Type B pancreatic cell (in vitro differentiated cells): ENCODE data around the gene PAPPA2. TPM values are rescaled to one million over a fixed set of nuclear protein-coding genes. Genes with fewer than 3 reads are reported as not detected.

ENCODE experiments used
- DNase-seq: peaks from one replicate; pipeline ENCODE4 v3.0.0; 2021; ENCODE audit warnings: mixed read lengths; ENCODE audit not compliant: unreplicated experiment; ENCODE audit errors: extremely low spot score
- H3K27ac Mint-ChIP-seq: 2 replicates; pipeline ENCODE4 v1.8.0; 2021; ENCODE audit warnings: mild to moderate bottlenecking, mixed read lengths
- H3K27me3 Mint-ChIP-seq: 2 replicates; pipeline ENCODE4 v1.8.0; 2021; ENCODE audit warnings: mixed read lengths
- H3K36me3 Mint-ChIP-seq: 2 replicates; pipeline ENCODE4 v1.8.0; 2021; ENCODE audit warnings: mixed read lengths
- H3K4me1 Mint-ChIP-seq: one replicate; pipeline ENCODE4 v1.8.0; 2021; ENCODE audit warnings: mixed read lengths; ENCODE audit not compliant: unreplicated experiment
- H3K4me3 Mint-ChIP-seq: 2 replicates; pipeline ENCODE4 v1.8.0; 2021; ENCODE audit warnings: mild to moderate bottlenecking, mixed read lengths
- H3K9me3 Mint-ChIP-seq: 2 replicates; pipeline ENCODE4 v1.8.0; 2021; ENCODE audit warnings: mixed read lengths
- total RNA-seq: library from RNA; stranded (reverse); gene quantifications from 2 replicates; pipeline ENCODE4 v1.2.1, GENCODE V29; 2021; ENCODE audit warnings: low replicate concordance
- TF ChIP-seq, protein P1 (sequence below): fragments of 200-600 bp; sonication (generic); conservative IDR thresholded peaks from 2 replicates; pipeline ENCODE4 v1.5.0; 2021; ENCODE audit warnings: antibody characterized with exemption, mild to moderate bottlenecking

Gene PAPPA2
- total RNA-seq, 1 donor from 2014 or later, result 0.87 TPM

DNA sequence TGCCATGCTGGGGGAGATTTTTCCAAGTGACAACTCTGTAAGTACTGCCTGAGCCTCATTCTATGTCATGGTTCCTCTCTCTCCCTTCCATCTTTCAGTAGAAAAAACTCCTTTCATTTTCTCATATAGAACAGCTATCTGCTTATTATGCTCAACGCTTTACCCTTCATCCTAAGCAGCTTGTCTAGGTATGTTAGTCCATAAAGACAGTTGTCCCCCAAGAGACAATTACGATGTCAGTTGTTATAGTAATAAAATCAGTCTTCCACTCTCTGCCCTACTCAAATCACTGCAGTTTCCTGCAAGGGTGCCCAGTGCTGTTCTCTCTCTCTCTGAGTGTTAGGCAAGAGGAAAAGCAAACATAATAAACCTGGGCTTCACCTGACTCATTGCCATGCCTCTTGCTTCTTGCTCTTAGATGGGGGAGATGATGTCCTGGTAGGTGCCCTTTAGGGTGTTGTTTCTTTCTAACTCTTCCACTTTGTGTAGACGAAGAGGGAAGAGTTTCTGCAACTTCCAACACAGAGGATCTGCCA is 59.4 kb downstream of the PAPPA2 start:
- no peak for DNase-seq
- H3K36me3 Mint-ChIP-seq, result no peaks in the 10 kb centered on the region
- no peaks in the 10 kb centered on the region for H3K9me3 Mint-ChIP-seq
- H3K4me1 Mint-ChIP-seq, result no peaks in the 10 kb centered on the region
- H3K4me3 Mint-ChIP-seq, result no peak overlapping the region
- no peak overlapping the region for H3K27ac Mint-ChIP-seq
- H3K27me3 Mint-ChIP-seq, result peaks cover 7% of the 10 kb centered on the region
- TF ChIP-seq, protein P1, sequence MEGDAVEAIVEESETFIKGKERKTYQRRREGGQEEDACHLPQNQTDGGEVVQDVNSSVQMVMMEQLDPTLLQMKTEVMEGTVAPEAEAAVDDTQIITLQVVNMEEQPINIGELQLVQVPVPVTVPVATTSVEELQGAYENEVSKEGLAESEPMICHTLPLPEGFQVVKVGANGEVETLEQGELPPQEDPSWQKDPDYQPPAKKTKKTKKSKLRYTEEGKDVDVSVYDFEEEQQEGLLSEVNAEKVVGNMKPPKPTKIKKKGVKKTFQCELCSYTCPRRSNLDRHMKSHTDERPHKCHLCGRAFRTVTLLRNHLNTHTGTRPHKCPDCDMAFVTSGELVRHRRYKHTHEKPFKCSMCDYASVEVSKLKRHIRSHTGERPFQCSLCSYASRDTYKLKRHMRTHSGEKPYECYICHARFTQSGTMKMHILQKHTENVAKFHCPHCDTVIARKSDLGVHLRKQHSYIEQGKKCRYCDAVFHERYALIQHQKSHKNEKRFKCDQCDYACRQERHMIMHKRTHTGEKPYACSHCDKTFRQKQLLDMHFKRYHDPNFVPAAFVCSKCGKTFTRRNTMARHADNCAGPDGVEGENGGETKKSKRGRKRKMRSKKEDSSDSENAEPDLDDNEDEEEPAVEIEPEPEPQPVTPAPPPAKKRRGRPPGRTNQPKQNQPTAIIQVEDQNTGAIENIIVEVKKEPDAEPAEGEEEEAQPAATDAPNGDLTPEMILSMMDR, result no peak

DNA sequence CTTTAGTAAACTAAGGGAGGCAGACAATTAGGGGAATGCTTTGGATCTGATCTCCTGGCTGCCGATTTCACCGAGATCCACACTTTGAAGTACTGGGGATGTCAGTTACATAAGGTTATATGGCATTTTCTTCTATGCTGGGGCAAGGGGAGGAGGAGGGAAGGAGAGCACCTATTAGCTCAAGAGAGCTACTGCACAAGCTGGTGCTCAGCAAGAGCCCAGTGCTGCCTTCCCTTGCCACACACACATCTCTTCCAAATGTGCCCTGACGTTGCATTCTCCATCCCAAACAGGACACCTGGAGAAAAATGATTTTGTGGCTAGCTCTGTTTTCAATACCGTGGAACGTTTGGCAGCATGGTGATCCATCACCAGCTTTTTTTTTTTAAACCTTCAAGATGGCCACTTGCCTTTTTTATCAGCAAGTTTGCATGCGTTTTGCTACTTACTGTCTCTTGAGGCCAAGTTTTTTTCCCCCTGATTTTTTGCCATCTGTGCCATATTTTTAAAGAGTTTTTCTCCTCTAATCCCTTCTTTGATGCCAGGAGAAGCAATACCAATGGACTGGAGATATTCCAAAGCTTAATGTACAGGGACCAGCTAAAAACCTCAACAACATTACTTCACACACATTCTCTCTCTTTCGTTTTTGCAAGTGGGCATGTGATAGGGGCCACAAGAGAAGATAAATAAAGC is 66.6 kb downstream of the PAPPA2 start:
- H3K4me3 Mint-ChIP-seq, result no peak overlapping the region
- no peak for DNase-seq
- peaks cover 4% of the 10 kb centered on the region for H3K27me3 Mint-ChIP-seq
- no peaks in the 10 kb centered on the region for H3K4me1 Mint-ChIP-seq
- H3K36me3 Mint-ChIP-seq, result no peaks in the 10 kb centered on the region
- H3K9me3 Mint-ChIP-seq, result no peaks in the 10 kb centered on the region
- no peak overlapping the region for H3K27ac Mint-ChIP-seq
- TF ChIP-seq, protein P1, result no peak

DNA sequence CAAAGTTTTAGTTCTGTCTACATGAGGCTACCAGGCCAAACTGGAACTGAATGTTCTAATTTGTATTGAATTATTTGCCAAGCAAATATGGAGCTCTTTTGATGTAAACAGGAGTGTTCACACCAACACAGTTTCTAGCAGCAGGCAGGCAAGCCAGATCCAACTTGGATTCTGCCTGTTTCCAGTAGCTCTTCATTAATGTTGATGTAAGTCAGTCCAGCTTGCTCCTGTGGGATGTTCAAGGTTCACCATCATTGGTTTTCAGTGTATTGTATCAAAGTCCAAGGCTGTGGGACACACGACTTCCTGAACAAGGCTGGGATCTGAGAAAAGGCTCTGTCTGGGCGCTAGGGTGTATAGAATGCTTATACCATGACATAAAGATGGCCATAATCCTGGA is 68.1 kb downstream of the PAPPA2 start:
- no peak for DNase-seq
- peaks cover 4% of the 10 kb centered on the region for H3K27me3 Mint-ChIP-seq
- no peak overlapping the region for H3K4me3 Mint-ChIP-seq
- H3K4me1 Mint-ChIP-seq, result no peaks in the 10 kb centered on the region
- no peaks in the 10 kb centered on the region for H3K9me3 Mint-ChIP-seq
- H3K36me3 Mint-ChIP-seq, result no peaks in the 10 kb centered on the region
- TF ChIP-seq, protein P1, result no peak
- no peak overlapping the region for H3K27ac Mint-ChIP-seq

DNA sequence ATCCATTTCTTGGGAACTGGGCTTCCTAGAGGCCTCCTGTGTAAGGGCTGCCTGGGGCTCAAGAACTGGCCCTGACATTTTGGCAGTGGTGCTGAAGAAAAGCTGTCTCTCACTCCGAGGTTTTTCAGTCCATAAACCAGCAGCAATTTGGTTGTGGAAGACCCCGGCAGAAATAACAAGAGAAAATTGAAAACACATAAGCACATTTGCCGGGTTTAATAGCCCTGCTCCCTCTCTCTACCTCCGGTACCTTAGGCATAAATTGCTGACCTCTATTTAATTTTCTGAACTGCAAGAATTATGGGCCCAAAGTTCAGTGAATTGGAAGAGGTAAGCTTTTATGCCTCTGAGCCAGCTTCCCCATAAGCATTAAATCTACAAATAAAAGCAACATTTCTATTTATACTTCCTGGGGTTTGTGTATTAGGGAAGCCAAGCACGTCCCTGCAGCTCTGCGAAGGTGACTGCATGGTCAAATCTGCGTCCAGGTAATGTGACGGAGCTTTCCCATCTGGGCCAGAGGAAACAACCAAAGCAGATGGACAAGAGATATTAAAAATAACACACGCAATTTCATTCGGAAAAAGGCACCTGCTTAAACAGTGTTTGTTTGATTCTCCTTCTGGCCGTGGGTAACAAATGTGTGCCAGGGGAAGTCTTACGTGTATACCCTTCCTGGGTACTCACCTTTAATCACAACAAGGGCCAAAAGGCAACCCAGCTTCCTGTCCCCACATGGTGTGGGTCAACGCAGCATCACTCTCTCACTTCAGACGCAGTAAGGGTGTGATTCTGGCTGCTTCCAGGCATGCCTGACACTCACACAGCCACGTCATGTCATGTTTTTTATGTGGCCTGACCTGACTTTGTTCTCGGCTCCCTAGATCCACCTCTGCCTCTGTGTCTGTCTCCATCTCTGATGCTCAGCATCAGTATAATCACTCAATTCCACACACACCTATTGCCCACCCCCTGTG is 69.2 kb downstream of the PAPPA2 start:
- peaks cover 2% of the 10 kb centered on the region for H3K27me3 Mint-ChIP-seq
- no peak overlapping the region for H3K4me3 Mint-ChIP-seq
- no peaks in the 10 kb centered on the region for H3K4me1 Mint-ChIP-seq
- H3K36me3 Mint-ChIP-seq, result no peaks in the 10 kb centered on the region
- no peak for DNase-seq
- TF ChIP-seq, protein P1, result no peak
- H3K27ac Mint-ChIP-seq, result no peak overlapping the region
- no peaks in the 10 kb centered on the region for H3K9me3 Mint-ChIP-seq

DNA sequence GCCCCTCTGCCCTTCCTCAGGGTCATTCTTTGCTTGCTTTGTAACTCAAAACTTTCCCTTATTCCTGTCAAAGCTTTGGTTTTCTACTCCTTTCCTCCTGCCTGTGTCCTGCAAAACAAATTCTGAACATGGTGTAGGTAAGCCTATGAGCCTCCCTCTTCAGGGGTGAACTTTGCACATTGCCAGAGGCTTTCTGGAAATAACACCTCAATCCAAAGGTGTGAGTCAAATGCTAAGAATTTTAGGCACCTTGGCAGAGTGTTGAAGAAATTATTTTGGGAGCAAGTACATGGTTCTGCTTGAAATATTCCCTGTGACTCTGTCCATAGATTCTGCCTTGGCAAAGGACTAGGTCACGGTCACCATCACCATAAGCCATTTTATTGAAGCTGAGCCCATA is 70.0 kb downstream of the PAPPA2 start:
- DNase-seq, result no peak
- TF ChIP-seq, protein P1, result no peak
- no peak overlapping the region for H3K4me3 Mint-ChIP-seq
- no peaks in the 10 kb centered on the region for H3K27me3 Mint-ChIP-seq
- H3K4me1 Mint-ChIP-seq, result no peaks in the 10 kb centered on the region
- no peak overlapping the region for H3K27ac Mint-ChIP-seq
- H3K36me3 Mint-ChIP-seq, result no peaks in the 10 kb centered on the region
- H3K9me3 Mint-ChIP-seq, result no peaks in the 10 kb centered on the region
